Stimulated activated CD4-positive, alpha-beta T cell treated with anti-CD3 and anti-CD28 coated beads, Interleukin-1b, Interleukin-23, amount 100 ng/mL, for 1 hour (primary cell): ENCODE data around the gene HOXA1.
A peak's percentile ranks its signal among the peaks of the same experiment; 100 is the strongest.

Experiments used
- DNase-seq, 2 donors: peaks; one replicate each; pipeline ENCODE4 v3.0.0-alpha.2; 2020; ENCODE audit warnings: low read depth in 2 of 2

HOXA1 gene

DNA sequence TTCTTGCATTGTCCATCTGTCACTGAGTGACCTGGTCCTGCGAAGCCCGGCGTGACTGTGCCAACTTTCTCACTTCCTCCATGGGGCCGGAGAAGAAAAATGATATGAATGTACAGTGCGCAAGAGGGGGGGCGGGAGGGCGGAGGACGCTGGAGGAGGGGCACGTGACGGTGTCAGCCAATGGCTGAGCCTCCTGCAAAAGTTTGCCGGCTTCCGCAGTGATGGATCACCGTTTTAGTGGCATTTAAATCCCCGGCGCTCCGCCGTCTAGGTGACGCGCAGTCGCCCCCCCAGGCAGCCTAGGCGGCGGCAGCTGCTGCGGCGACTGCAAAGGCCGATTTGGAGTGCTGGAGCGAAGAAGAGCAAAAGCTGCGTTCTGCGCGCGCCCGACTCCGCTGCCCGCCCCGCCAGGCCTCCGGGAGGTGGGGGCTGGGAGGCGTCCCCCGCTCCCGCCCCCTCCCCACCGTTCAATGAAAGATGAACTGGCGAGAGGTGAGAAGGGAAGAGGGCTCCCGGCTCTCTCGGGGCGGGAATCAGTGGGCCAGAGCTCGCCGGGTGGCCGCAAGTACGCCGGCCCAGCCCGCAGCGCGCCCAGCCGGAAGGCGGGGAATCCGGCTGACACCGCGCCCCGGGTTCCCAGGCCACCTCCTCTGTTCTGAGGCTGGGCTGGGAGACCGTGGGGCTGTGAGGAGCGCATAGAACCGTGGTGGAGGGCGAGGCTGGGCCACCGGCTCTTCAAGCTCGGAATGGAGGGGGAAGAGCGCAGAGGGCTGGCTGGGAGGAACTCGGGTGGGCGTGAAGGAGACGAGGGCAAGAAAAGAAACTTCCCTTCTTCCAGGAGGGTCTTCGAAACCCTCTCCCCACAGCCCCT, at the start of gene HOXA1:
HOXA1 (minus strand) TSS at position 104 of the 871 bp plus-strand sequence; CDS start at position 16, 88 bp downstream.
- peak; percentile 30 to 36 for DNase-seq

DNA sequence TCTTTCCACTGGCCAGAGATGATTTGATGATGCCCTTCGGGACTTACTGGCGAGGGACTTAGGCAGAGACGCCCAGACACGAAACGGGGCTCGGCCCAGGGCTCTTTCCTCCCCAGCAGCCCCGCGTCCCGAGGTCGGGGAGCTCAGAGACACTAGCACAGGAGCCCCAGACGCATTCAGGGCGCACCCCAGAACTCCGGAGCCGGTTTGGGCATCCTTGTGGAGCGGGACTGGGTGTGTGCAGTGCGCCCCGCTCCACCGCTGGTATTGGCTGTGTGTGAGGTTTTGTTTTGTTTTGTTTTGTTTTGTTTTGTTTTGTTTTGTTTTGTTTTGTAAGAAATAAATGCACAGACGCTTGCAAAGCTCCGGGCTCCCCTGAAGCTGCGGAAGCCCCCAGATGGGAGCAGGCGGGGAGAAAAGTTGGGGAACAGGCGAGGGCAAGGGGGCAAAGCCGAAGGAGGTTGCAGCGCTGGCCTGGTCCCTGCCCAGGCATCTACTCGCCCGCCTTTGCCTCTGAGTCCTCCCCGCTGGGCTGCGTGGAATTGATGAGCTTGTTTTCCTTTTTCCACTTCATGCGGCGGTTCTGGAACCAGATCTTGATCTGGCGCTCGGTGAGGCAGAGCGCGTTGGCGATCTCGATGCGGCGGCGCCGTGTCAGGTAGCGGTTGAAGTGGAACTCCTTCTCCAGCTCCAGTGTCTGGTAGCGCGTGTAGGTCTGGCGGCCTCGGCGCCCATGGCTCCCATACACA, 49.5 kb upstream of the HOXA1 start:
- no peak for DNase-seq

DNA sequence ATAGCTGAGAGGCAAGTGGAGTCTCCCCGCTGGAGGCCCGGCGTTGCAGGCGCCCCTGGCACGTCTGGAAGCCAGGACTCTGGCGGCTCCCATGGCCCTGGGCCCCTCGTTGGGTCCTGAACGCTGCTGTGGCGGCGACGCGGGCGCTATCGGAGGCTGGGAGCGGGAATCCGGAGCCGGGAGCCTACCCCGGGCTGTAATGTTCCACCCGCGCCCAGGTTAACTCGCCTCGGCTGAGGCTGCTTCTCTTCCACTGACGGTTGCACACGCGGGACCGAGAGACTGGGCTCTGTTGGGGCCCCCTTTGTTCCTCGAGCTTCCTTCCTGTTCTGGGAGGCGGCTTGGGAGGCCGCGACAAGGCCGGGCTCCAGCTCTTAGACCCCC, 49.0 kb upstream of the HOXA1 start:
- DNase-seq = no peak

DNA sequence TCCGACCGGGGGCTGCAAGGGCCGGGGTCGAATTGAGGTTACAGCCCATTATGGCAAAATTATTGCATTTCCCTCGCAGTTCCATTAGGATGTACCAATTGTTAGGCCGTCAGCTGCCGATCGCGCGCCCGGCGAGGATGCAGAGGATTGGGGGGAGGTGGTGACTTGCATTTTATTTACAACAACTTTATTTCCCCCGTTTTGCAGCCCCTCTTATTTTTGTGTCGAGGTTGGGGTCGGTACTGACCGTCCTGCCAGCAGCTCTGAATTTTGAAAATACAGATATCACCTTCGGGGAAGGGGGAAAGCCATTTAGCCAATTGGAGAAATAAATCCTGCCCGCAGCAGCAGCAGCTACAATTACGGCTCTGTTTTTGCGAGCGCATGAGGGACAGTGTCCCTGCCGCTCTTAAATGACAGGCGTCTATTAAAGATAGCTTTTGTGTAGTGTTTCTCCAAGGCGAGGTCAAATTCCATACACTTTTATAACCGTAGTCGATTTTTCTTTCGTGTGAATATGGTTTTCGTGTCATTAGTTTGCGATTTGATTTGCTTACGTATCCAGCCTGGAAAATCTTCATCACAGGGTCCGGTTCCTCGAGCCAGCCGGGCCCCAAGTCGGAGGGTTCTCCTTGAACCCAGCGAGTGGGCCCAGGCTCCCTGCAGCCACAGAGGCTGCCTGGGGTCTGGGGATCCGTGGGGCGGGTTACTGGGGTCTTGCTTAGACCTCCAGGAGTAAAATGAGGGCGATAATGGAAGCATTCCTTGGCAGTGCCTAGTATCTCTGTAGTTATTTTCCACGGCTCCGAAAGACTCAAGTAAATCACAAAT, 48.4 kb upstream of the HOXA1 start:
- no peak for DNase-seq

DNA sequence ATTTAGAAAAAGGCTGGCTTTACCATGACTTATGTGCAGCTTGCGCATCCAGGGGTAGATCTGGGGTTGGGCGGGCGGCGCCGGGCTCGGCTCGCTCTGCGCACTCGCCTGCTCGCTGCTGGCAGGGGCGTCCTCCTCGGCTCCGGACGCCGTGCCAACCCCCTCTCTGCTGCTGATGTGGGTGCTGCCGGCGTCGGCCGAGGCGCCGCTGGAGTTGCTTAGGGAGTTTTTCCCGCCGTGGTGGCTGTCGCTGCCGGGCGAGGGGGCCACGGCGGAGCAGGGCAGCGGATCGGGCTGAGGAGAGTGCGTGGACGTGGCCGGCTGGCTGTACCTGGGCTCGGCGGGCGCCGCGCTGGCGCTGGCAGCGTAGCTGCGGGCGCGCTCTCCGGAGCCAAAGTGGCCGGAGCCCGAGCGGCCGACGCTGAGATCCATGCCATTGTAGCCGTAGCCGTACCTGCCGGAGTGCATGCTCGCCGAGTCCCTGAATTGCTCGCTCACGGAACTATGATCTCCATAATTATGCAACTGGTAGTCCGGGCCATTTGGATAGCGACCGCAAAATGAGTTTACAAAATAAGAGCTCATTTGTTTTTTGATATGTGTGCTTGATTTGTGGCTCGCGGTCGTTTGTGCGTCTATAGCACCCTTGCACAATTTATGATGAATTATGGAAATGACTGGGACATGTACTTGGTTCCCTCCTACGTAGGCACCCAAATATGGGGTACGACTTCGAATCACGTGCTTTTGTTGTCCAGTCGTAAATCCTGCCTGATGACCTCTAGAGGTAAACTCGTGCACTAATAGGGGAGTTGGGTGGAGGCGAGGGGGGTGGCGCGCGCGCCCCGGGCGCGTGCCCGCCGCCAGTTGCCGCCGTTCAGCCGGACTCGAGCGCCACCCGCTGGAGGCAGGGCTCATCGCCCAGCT, 47.5 kb upstream of the HOXA1 start, which contains the start of gene HOXA5:
HOXA5 (minus strand) TSS at position 659 of the 927 bp plus-strand sequence; CDS start at position 585, 74 bp downstream.
- DNase-seq = no peak

DNA sequence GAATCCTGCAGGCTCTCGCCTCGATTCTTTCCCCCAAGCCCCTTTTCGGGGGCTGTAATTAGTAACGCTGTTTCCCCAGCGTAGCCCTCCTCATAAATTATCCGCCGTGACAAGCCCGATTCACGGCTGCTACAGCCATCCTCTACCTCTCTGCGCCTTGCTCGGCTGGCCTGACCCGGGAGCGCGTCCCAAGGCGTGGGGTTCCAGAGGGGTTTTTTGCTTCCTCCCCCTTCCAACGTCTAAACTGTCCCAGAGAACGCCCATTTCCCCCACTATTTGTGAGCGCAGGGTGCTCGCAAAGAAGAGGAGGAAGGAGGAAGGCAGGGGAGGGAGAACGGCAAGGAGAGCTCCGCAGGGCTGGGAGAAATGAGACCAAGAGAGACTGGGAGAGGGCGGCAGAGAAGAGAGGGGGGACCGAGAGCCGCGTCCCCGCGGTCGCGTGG, 46.8 kb upstream of the HOXA1 start:
- DNase-seq = no peak

DNA sequence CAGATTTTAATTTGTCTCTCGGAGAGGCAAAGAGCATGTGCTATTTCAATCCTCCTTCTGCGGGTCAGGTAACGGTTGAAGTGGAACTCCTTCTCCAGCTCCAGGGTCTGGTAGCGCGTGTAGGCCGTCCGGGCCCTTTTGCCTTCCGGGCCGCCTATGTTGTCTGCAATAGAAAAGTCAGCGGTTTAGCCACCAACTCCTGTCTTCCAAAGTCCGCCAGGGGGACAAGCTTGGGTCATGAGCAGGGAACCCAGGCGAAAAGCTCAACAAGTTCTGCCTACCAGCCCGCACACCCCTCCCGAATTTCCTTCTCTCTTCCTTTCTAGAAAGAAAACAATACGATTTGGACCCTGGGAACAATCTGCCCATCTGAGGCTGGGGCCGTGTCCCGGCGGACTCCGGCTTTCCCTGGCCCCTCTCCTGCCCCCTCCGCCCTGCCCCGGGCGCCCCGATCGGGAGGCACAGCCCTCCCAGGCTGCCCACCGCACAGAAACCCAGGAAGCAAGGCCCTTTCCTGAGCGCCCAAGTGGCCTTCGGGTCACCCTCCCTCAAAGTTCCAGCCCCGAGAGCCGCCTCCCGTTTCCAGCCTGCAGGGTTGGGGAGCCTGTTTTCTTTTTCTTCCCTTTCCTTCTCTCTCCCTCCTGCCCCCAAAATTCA, 46.3 kb upstream of the HOXA1 start:
- DNase-seq = no peak

DNA sequence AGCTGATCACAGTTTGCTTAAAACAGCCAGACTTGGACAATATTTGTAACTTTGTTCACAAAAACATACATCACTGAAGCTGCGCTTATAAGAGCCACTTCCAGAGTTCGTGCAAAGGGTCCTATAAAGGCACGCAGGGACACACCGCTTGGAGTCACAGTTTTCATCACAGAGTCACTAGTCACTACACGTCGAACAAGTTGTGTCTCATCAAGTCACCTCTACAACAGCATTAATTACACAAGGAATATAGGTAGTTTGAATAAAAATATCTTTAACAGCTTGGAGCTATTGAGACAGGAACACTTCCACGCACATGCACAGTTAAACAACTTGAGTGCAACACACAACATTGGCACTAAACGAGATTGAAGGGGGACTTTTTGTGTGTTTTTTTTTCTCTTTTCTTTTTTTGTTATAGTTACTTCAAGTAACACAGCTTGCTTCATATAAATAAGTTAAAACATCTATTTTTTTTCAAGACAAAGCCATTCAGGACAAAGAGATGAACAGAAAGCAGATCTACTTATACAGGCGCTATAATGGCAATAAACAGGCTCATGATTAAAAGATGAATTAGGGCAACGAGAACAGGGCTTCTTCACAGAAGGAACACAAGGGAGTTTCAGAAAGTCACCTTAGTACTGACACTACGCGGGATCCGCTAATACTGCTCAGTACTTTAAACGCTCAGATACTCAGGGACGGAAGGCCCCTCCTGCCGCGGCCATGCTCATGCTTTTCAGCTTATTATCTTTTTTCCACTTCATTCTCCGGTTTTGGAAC, 45.5 kb upstream of the HOXA1 start:
- no peak for DNase-seq

DNA sequence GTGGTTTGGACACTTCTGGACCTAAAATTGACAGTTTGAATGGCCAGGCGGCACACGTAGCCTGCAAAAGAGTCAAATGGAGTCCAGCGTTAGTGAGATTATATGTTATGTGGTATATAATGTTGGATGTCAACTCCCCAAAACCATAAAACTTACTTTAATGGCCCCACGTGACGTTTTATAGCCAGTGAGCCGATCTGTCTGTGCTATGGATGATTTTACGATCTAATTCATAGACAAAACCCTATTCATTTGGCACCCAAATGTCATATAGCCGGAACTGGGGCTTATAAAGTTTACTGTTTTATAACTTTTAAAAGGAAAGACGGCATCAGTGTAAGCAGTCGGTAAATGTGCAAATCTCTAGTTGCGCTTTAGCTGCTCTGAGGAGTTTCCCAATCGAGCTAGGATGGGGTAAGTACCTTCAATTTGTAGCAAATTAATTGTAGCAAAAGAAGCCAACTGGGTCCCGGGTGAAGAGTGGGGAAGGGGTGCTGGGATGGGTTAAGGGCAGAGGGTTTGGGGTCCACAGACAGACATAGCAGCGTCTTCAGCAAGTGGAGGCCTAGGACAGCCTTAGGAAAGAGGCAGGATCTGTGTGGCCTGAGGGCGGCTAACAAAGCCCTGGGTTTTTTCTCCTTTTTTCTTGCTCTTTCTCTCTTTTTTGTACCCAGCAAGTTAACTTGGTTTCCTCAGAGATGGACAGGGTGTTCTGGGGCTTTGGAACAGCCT, 44.5 kb upstream of the HOXA1 start:
- no peak for DNase-seq

DNA sequence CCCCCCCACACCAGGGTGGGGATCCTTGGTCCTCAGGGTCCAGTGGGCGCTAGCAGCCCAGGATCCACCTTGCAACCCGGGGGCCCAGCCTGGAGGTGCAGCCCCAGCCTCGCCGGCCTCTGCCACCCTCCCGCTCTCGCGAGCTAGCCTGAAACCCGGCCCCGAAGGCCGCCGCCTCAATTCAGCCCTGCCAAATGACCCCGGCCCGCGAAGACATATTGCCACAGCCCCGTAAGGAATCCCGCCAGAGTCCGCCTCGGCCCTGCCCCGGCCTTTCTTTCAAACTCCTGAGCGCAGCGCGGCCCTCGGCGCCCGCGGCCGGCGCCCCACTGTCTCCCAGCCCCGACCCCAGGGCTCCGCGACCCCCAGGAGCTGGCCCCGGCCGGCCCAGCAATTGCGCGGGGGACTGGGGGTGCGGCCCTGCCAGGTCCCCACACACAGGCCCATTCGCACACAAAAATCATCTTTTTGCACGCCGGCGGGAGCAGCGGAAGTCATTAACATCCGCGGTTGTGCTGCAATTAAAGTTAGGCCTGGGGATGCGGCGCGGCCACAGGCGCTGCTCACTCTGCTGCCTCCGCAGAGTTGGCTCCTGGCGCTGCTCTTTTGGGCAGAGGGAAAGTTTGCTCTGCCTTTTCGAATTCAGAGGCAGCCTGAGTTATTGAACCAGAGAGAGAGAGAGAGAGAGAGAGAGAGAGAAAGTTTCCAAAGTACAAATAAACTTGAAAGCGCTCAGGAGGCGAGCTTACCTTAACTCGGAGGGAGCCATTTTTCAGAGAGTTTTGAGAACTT, 43.7 kb upstream of the HOXA1 start:
- no peak for DNase-seq

DNA sequence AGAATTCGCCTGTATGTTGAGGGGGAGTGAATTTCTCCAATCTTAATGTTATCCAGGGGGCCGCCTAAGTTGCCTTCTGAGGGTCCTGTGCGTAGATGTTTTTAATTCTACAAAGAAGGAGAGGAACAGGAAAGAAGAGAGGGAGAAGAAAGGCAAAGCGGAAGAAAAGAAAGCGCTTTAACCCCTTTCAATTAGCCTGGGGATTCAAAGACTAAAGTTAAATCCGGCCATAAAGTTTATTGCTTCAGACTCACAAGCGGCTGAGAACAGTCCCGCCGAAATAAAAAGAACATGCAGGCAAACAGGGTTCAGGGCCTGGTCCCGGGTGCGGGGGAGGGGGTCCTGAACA, 43.2 kb upstream of the HOXA1 start:
- DNase-seq = no peak

DNA sequence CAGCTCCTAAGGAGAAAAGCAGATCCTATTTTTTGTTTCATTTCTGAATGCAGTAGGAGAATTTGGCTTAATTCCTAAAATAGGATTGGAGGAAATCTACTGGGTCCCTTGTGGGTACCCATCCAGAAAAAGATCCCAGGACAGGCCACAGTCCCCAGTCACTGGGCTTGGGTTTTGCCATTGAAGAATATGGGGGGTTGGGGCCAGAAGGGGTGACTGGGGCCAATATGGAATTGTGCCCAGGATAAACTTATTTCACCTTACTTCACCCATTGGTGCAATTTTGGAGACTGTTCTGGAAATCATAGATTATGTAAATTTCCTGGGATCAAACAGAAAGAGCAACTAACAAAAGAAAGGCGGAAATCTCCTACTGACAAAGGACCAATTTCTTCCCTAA, 42.7 kb upstream of the HOXA1 start:
- DNase-seq = no peak

DNA sequence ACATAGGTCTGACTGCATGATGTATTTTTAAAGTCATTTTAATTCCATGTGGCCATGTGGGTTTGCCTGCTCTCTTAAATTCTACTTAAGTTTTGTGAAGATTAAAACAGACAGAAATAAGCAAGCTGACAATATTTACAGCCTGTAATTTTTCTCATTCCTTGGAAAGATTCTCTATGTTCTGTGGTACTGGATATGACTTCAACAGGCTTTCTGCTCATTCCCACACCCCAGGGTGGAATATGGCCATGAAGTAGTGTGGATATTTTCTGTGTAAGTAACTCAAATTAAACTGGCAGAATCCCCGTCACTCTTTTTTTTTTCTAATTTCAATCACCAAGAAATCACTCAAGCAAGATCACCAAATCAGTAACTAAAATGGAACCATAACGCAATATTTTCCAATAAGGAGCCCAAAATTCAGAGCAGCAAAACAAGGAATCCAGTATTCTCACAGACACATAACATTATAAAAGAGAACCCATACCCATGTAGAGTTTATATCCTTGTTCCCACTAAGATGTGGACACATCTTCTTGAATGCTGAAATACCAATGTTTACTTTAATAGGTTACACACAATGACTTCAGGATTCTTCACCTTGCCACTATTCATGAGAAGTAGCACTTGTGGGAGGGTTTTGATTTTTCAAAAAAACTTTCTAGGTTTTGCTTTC, 42.0 kb upstream of the HOXA1 start:
- DNase-seq = no peak

DNA sequence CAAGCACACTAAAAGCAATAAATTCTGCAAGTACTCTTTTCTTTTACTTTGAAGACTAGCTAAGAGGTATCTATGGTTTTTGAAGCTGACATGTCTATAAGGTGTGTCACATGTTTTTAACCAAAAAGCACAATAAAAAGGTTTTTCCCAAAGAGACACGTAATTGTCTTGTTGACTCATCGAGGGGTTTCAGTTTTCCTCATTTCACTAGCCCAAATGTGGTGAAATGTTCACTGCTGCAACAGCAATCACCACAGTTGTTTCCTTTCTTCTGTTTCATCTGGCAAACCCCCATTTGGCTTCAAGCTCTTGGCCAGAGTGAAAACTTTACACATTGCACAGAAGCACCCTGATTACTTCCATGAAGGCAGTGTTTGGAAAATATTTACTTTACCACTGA, 38.6 kb upstream of the HOXA1 start:
- no peak for DNase-seq

DNA sequence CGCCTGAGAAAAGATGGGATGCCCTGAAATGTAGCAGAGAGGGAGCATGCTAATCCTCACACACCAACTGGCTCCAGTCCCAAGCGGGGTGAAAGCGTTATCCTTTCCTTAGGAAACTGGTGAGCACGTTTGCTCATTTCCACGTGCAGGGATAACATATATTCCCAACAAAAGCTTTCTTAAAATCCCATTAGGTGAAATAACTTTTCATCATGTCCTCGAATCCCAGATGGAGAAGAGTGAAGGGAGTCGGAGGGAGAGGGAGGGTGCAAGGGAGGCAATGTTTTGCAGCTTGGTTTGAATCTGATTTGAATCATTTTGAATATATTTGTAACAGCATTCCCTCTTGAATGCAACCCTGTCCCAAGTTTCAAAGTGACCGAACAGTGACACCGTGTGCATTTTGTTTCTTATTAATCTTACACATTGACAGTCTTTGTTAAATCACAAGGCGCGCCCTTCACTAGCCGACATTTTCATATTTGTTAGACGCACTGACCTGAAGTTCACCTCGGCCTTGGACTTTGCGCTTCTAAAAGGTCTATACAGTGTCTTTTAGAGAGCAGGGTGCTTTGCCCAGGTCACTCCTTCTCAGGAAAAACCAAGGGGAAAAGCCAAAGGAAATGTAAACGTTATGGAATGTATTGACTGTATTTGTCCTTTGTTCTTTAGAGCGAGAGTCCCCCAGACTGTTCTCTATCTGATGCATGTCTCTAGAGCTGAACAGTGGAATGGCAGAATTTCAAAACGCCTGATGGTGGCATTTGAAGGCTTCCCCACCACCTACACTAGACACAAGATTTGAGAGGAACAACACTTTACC, 37.8 kb upstream of the HOXA1 start:
- no peak for DNase-seq

DNA sequence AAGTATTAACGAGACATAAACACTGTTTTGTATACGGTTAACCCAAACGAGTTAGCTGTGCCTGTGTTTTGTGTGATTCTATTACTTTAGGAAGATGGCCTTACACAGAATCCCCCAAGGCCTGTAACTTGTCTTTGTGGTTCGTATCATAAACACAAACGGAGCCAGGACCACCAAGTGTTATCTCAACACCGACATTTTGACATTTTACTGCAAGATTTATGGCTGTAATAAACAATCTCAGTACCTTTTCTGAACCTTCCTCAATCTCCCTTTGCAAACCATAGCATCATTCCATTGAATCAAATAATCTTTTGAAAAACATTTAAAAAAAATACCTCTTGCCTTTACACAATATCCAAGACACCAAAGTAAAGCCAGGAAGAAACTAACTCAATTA, 37.2 kb upstream of the HOXA1 start:
- DNase-seq = no peak

DNA sequence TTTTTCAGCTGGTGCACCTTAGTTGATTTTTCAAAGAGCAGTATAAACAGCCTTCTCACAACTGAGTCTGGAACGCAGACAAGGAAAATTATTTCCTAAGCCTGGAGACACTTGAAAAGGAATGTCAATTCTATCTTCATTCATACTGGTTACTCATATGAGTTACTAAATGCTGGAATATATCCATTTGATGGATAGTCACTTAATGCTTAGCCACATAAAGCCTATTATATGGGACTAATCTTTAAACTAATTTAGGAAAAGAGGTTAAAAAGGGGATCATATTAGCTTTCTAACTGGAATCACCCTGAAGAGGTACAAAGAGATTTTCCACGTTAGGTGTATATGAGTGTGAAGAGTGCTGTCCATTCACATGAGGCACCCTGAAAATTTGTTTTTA, 36.4 kb upstream of the HOXA1 start:
- no peak for DNase-seq
